ENCODE data around the gene RAPGEF3. TPM values are rescaled to one million over a fixed set of nuclear protein-coding genes. Genes with fewer than 3 reads are reported as not detected.

The RAPGEF3 gene
- total RNA-seq, 6 experiments from 2014 or later = 2.0 to 4.1 (median 3.1) TPM

GRCh38 chr12:47711448-47711847, 47.2 kb downstream of the RAPGEF3 start:
- peaks cover 37% of the 10 kb centered on the region for H3K4me1 Mint-ChIP-seq (ENCODE audit: low read depth)
- H3K36me3 Mint-ChIP-seq (ENCODE audit: low read depth) = no peaks in the 10 kb centered on the region
- TF ChIP-seq CTCF (IDR thresholded peaks at IDR 0.05) = no peak
- DNase-seq = no peak
- H3K27me3 Mint-ChIP-seq (ENCODE audit: insufficient read depth) = no peaks in the 10 kb centered on the region
- H3K27ac Mint-ChIP-seq = no peak overlapping the region
- no peak overlapping the region for H3K4me3 Mint-ChIP-seq
- no peaks in the 10 kb centered on the region for H3K9me3 Mint-ChIP-seq

GRCh38 chr12:47710278-47710677, 48.4 kb downstream of the RAPGEF3 start:
- no peak for TF ChIP-seq CTCF (IDR thresholded peaks at IDR 0.05)
- H3K36me3 Mint-ChIP-seq (ENCODE audit: low read depth) = no peaks in the 10 kb centered on the region
- H3K27ac Mint-ChIP-seq = no peak overlapping the region
- DNase-seq = no peak
- peaks cover 30% of the 10 kb centered on the region for H3K4me1 Mint-ChIP-seq (ENCODE audit: low read depth)
- no peak overlapping the region for H3K4me3 Mint-ChIP-seq
- no peaks in the 10 kb centered on the region for H3K27me3 Mint-ChIP-seq (ENCODE audit: insufficient read depth)
- no peaks in the 10 kb centered on the region for H3K9me3 Mint-ChIP-seq

- Mint-ChIP-seq H3K27me3 (ENCODE audit: insufficient read depth) (no peaks in the 10 kb centered on the region), H3K27ac (no peak overlapping the region), H3K4me3 (no peak overlapping the region), H3K36me3 (ENCODE audit: low read depth) (no peaks in the 10 kb centered on the region), H3K9me3 (no peaks in the 10 kb centered on the region), H3K4me1 (ENCODE audit: low read depth) (peaks cover 32% of the 10 kb centered on the region)
- DNase-seq = no peak
- no peak for TF ChIP-seq CTCF (IDR thresholded peaks at IDR 0.05)
Measured at GRCh38 chr12:47709671-47710070, 49.0 kb downstream of the RAPGEF3 start.

GRCh38 chr12:47709237-47709636, 49.4 kb downstream of the RAPGEF3 start:
- Mint-ChIP-seq H3K9me3 (no peaks in the 10 kb centered on the region), H3K27ac (no peak overlapping the region), H3K27me3 (ENCODE audit: insufficient read depth) (no peaks in the 10 kb centered on the region), H3K4me1 (ENCODE audit: low read depth) (peaks cover 35% of the 10 kb centered on the region), H3K4me3 (no peak overlapping the region), H3K36me3 (ENCODE audit: low read depth) (no peaks in the 10 kb centered on the region)
- no peak for TF ChIP-seq CTCF (IDR thresholded peaks at IDR 0.05)
- no peak for DNase-seq

GRCh38 chr12:47707905-47708543, 50.7 kb downstream of the RAPGEF3 start:
- Mint-ChIP-seq H3K9me3 (no peaks in the 10 kb centered on the region), H3K4me3 (no peak overlapping the region), H3K27ac (no peak overlapping the region), H3K4me1 (ENCODE audit: low read depth) (peaks cover 47% of the 10 kb centered on the region), H3K36me3 (ENCODE audit: low read depth) (peaks cover 5% of the 10 kb centered on the region; the same call in 1 of the 2 replicates), H3K27me3 (ENCODE audit: insufficient read depth) (no peaks in the 10 kb centered on the region)
- DNase-seq = no peak
- no peak for TF ChIP-seq CTCF (IDR thresholded peaks at IDR 0.05)

All from HFFc6 (cell line).